HG03575 (cell line): Measurements from ENCODE around the gene HDDC3.

Source experiments
- ATAC-seq: cut with Tn5 transposase; IDR thresholded peaks from one replicate; pipeline ENCODE4 v1.9.1; 2021; ENCODE audit not compliant: unreplicated experiment, insufficient number of reproducible peaks, low FRiP score; ENCODE audit errors: extremely low read depth

HDDC3 gene

GRCh38 chr15:90931828-90932659 lies at the start of gene HDDC3:
TSS of gene HDDC3 (minus strand) at chr15:90932549. CDS start at chr15:90932540, 9 bp downstream.
- peak; percentile 40 for ATAC-seq

- no peak for ATAC-seq
Measured at GRCh38 chr15:90982135-90982534, 49.8 kb upstream of the HDDC3 start.

GRCh38 chr15:90981681-90982080 lies 49.3 kb upstream of the HDDC3 start:
- ATAC-seq, result no peak

- ATAC-seq, result no peak
Measured at GRCh38 chr15:90979582-90979981, 47.2 kb upstream of the HDDC3 start.

GRCh38 chr15:90974216-90974615 lies 41.9 kb upstream of the HDDC3 start:
- ATAC-seq, result no peak

- no peak for ATAC-seq
Measured at GRCh38 chr15:90972133-90972532, 39.8 kb upstream of the HDDC3 start.

- no peak for ATAC-seq
Measured at GRCh38 chr15:90970274-90970673, 37.9 kb upstream of the HDDC3 start.

GRCh38 chr15:90968434-90968833 lies 36.1 kb upstream of the HDDC3 start:
- no peak for ATAC-seq

GRCh38 chr15:90967206-90967605 lies 34.9 kb upstream of the HDDC3 start:
- no peak for ATAC-seq

- no peak for ATAC-seq
Measured at GRCh38 chr15:90966262-90966661, 33.9 kb upstream of the HDDC3 start.

GRCh38 chr15:90962021-90962420 lies 29.7 kb upstream of the HDDC3 start:
- no peak for ATAC-seq

- ATAC-seq, result no peak
Measured at GRCh38 chr15:90960298-90961091, 28.1 kb upstream of the HDDC3 start.

- ATAC-seq, result no peak
Measured at GRCh38 chr15:90959894-90960293, 27.5 kb upstream of the HDDC3 start.

GRCh38 chr15:90959028-90959595 lies 26.8 kb upstream of the HDDC3 start:
- ATAC-seq, result no peak

GRCh38 chr15:90957791-90958190 lies 25.4 kb upstream of the HDDC3 start:
- no peak for ATAC-seq

GRCh38 chr15:90957031-90957790 lies 24.9 kb upstream of the HDDC3 start:
- ATAC-seq, result no peak

GRCh38 chr15:90956274-90957030 lies 24.1 kb upstream of the HDDC3 start:
- no peak for ATAC-seq

GRCh38 chr15:90955624-90956273 lies 23.4 kb upstream of the HDDC3 start:
- no peak for ATAC-seq
